Heart right ventricle (tissue), 16 donors: Measurements from ENCODE around the gene DNAJC30. TPM values are rescaled to one million over a fixed set of nuclear protein-coding genes. Genes with fewer than 3 reads are reported as not detected.

Source experiments
- ATAC-seq, 8 donors: fragments of 200-7000 bp; cut with Tn5 transposase; one replicate each; pipeline ENCODE4 v1.9.1; 2020; ENCODE audit warnings: mild to moderate bottlenecking in 8 of 8, moderate library complexity in 8 of 8, moderate number of reproducible peaks in 1 of 8
- DNase-seq, 2 donors: peaks; one replicate each; pipeline ENCODE4 v3.0.0-alpha.2; 2020
- H3K27ac ChIP-seq, 10 donors: fragments of 200-600 bp; sonication (generic) in 2 of 10; one replicate each; pipeline versions ENCODE4 v1.5.0 to v1.8.0; 2020 to 2022; ENCODE audit warnings: mild to moderate bottlenecking in 3 of 10
- H3K27me3 ChIP-seq, 7 donors: fragments of 200-600 bp; one replicate each; pipeline ENCODE4 v1.8.0; 2021 to 2022; ENCODE audit warnings: mild to moderate bottlenecking in 2 of 7
- H3K36me3 ChIP-seq, 9 donors: fragments of 200-600 bp; sonication (generic) in 1 of 9; one replicate each; pipeline versions ENCODE4 v1.5.0 to v1.8.0; 2020 to 2022; ENCODE audit warnings: mild to moderate bottlenecking in 2 of 9
- H3K4me1 ChIP-seq, 9 donors: fragments of 200-600 bp; sonication (generic) in 1 of 9; one replicate each; pipeline versions ENCODE4 v1.5.0 to v1.8.0; 2020 to 2022; ENCODE audit warnings: mild to moderate bottlenecking in 4 of 9
- H3K4me3 ChIP-seq, 10 donors: fragments of 200-600 bp; sonication (generic) in 2 of 10; one replicate each; pipeline versions ENCODE4 v1.5.0 to v1.8.0; 2020 to 2022; ENCODE audit warnings: mild to moderate bottlenecking in 7 of 10, moderate library complexity in 2 of 10
- H3K9me3 ChIP-seq, 11 donors: fragments of 200-600 bp in 10 of 11; sonication (generic) in 2 of 11; one replicate each; pipeline versions ENCODE4 v1.5.0 to v1.8.0; 2013 to 2022; ENCODE audit warnings: mild to moderate bottlenecking in 2 of 11, control low read depth in 1 of 11, moderate library complexity in 1 of 11
- WGBS, 2 donors: extraction: QIAGEN DNeasy Blood & Tissue Kit; methylation state at CpG; one replicate each; pipeline ENCODE4 v1.1.7; 2013; ENCODE audit warnings: inconsistent platforms in 1 of 2; 5-methylcytosine and 5-hydroxymethylcytosine counted together
- intact Hi-C, 10 donors: fragments of 100-400 bp; cut with DNase I; formaldehyde crosslinking; loops; one replicate each; pipeline versions ENCODE4 v1.11.1 to v1.14.2; 2022
- long read RNA-seq, 3 donors: library from polyadenylated mRNA; unstranded; transcript quantifications; one replicate each; pipeline ENCODE4 v2.0.0, GENCODE V29; 2020 to 2021
- polyA plus RNA-seq, 2 donors: library from polyadenylated mRNA; stranded (reverse); fragments of 200-250 nt; gene quantifications; one replicate each; pipeline ENCODE4 v1.2.3, GENCODE V29; 2013
- total RNA-seq, 10 donors: library from RNA; stranded (reverse); fragmentation: NEBNext Ultra II Directional in 3 of 10; extraction: Animal tissue kit (Norgen Biotek cat#: 25700) in 3 of 10; gene quantifications; one replicate each; pipeline versions ENCODE4 v1.2.1 to v1.2.4, GENCODE V29; 2021 to 2023
- TF ChIP-seq, protein P1 (sequence below), 9 donors: fragments of 200-600 bp; sonication (generic) in 2 of 9; IDR thresholded peaks; one replicate each; pipeline versions ENCODE4 v1.5.0 to v1.8.0; 2021 to 2022; ENCODE audit warnings: antibody characterized with exemption in 9 of 9, mild to moderate bottlenecking in 5 of 9, moderate library complexity in 1 of 9
- donor health status: Arrhythmogenic right ventricular cardiomyopathy.
- donor health status: ischemic (EF 13 %, LVEDD 7.1; RV severe dilation, severe dysfunction).
- donor health status: healthy with polysubstance abuse.
- donor health status: DM: no; HTN: yes; CAD: no.
- donor health status: DM: no; HTN: no; CAD: no.
- donor health status: ischemic (EF 25% LVEDD 6.9; RV normal size, moderate dysfunction).
- donor health status: ischemic (EF 25% LVEDD 5.7; RV mildly dilated, moderate dysfunction).
- donor health status: healthy.
- donor health status: DM: yes; HTN: yes; CAD: no.
- donor health status: Ischemic cardiomyopathy.
- donor health status: ischemic (EF 35%, LVEDD 5.7; RV mildly dilated, moderate dysfunction).
- donor health status: nonischemic (EF 11% LVEDD 7.7; RV severe dilation, severe dysfunction).
- donor health status: DM: yes; HTN: yes; CAD: no.
- donor health status: PGD.
- donor health status: ischemic (EF 29% LVEDD 5.4; RV normal size, mild dysfunction).
- donor health status: nonischemic (EF 23%, LVEDD 6.1; RV moderate dilation, normal function).

The DNAJC30 gene
- 10 to 100 TPM; 12.1 to 20.8 (median 15.8) TPM for total RNA-seq
- 1 to 10 TPM; 9.1 TPM for polyA plus RNA-seq
- long read RNA-seq, donor 1, transcript DNAJC30-201 (1 exons, 2,485 nt) = major isoform, 11 of 11 reads
- long read RNA-seq, donor 1, partial matches to known transcripts = 0 of 11 reads
- long read RNA-seq, donor 1, other reads (novel, unspliced or antisense) = 0 of 11 reads
- long read RNA-seq, donor 2, transcript DNAJC30-201 (1 exons, 2,485 nt) = major isoform, 25 of 25 reads
- long read RNA-seq, donor 2, partial matches to known transcripts = 0 of 25 reads
- long read RNA-seq, donor 2, other reads (novel, unspliced or antisense) = 0 of 25 reads
- long read RNA-seq, donor 3, transcript DNAJC30-201 (1 exons, 2,485 nt) = major isoform, 11 of 11 reads
- long read RNA-seq, donor 3, partial matches to known transcripts = 0 of 11 reads
- long read RNA-seq, donor 3, other reads (novel, unspliced or antisense) = 0 of 11 reads

DNA sequence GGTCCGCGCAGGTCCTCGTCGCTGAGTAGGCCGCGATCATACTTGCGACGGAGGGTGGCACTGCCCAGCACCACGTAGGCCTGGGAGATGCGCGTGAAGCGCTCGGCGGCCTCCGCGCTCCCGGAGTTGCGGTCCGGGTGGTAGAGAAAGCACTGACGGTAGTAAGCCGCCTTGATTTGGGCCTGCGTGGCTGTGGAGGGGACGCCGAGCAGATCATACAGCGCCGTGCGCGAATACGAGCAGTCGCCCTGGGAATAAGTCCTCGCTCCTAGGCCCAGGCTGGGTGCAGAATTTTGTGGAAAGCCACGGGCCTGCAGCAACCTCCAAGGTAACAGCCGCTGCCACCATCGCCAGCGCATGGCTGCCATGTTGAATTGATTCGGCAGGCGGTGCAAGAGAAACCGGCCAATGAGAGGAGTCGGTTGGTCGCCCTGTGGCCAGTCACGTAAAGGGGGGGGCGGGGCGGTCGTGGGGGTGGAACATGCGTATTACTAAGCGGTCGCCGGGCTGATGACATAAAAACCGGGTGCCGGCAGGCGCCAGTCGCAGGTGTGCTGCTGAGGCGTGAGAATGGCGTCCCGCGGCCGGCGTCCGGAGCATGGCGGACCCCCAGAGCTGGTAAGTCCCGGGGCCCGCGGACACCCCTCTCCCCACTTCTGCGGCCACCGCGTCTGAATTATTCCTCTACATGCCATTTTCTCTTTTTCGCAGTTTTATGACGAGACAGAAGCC is at the start of gene DNAJC30, which contains the start of gene BUD23:
TSS of gene DNAJC30 (minus strand) at position 398 of the 732 bp plus-strand sequence. CDS start at position 368, 30 bp downstream.
TSS of gene BUD23 (plus strand) at position 542 of the 732 bp plus-strand sequence. CDS start at position 571, 29 bp downstream.
- Histone ChIP-seq H3K9me3 (no peaks in the 10 kb centered on the region), H3K27me3 (no peaks in the 10 kb centered on the region), H3K27ac (peak within 1 kb of the TSS in 9 of 10 donors; percentile 79 to 93 (median 87)), H3K4me1 (peaks cover 10 to 55% (median 33%) of the 10 kb centered on the region in 9 donors), H3K36me3 (peaks cover 0 to 34% (median 9%) of the 10 kb centered on the region in 9 donors), H3K4me3 (peak within 1 kb of the TSS; percentile 85 to 99 (median 96))
- TF ChIP-seq, protein P1, sequence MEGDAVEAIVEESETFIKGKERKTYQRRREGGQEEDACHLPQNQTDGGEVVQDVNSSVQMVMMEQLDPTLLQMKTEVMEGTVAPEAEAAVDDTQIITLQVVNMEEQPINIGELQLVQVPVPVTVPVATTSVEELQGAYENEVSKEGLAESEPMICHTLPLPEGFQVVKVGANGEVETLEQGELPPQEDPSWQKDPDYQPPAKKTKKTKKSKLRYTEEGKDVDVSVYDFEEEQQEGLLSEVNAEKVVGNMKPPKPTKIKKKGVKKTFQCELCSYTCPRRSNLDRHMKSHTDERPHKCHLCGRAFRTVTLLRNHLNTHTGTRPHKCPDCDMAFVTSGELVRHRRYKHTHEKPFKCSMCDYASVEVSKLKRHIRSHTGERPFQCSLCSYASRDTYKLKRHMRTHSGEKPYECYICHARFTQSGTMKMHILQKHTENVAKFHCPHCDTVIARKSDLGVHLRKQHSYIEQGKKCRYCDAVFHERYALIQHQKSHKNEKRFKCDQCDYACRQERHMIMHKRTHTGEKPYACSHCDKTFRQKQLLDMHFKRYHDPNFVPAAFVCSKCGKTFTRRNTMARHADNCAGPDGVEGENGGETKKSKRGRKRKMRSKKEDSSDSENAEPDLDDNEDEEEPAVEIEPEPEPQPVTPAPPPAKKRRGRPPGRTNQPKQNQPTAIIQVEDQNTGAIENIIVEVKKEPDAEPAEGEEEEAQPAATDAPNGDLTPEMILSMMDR (IDR thresholded peaks at IDR 0.05) = peak in 4 of 9 donors; percentile 10 to 32 (median 14)
- DNase-seq (peak; percentile 97 to 98), ATAC-seq (peak; percentile 95 to 99 (median 98))
- intact Hi-C loops = loop anchor here in 2 of 10 donors (10.0 kb wide), 2 partner anchors 52 to 108 kb away; partner anchors contain the start of genes ABHD11 (in 1 of the 2) and TBL2 (in 1 of the 2)
- 0 to 1% methylated on average over 68 of the region's 68 CpGs for WGBS, 2 donors

DNA sequence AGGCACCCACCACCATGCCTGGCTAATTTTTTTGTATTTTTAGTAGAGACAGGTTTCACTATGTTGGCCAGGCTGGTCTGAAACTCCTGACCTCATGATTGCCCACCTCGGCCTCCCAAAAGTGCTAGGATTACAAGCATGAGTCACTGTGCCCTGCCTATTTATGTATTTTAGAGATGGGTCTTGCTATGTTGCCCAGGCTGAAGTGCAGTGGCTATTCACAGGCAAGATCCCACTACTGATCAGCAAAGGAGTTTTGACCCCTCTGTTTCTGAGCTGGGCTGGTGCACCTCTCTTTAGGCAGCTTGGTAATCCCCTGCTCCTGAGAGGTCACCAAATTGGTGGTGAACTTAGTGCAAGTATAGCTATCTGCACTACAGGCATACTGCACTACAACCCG is 49.1 kb upstream of the DNAJC30 start:
- H3K27ac ChIP-seq = no peak overlapping the region
- intact Hi-C loops = loop anchor here in 5 of 10 donors (10.0 kb wide), 3 partner anchors 48 to 122 kb away; partner anchors contain the start of genes BUD23 (in 1 of the 5), DNAJC30 (in 1 of the 5) and METTL27 (in 1 of the 5)
- WGBS, 2 donors = 59 to 64% methylated on average over 2 of the region's 2 CpGs
- no peak overlapping the region for H3K4me3 ChIP-seq
- H3K36me3 ChIP-seq = peaks cover 0 to 23% (median 0%) of the 10 kb centered on the region in 9 donors
- peaks cover 0 to 15% (median 0%) of the 10 kb centered on the region in 7 donors for H3K27me3 ChIP-seq
- TF ChIP-seq, protein P1 (IDR thresholded peaks at IDR 0.05) = no peak
- DNase-seq (no peak), ATAC-seq (no peak)
- H3K9me3 ChIP-seq = no peaks in the 10 kb centered on the region
- H3K4me1 ChIP-seq = peaks cover 0 to 7% (median 4%) of the 10 kb centered on the region in 9 donors

DNA sequence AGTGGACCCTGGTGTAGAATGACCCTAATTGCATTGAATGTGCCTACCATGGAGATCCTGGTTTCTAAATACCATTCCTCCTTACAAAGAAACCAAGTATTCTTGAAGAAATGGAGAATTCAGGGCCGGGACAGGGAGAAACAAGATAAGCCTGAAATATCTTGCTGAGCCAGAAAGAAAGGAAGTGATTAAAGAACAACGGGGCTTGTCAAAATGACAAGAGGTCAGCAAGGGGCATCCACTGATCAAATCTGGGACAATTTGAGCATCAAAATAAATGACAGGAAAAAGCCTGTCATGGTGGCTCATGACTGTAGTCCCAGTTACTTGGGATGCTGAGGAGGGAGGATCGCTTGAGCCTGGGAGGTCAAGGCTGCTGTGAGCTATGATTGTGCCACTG is 47.2 kb upstream of the DNAJC30 start:
- Histone ChIP-seq H3K27ac (no peak overlapping the region), H3K9me3 (no peaks in the 10 kb centered on the region), H3K4me3 (no peak overlapping the region), H3K4me1 (peaks cover 0 to 5% (median 0%) of the 10 kb centered on the region in 9 donors), H3K27me3 (peaks cover 0 to 31% (median 5%) of the 10 kb centered on the region in 7 donors), H3K36me3 (peaks cover 0 to 4% (median 0%) of the 10 kb centered on the region in 9 donors)
- WGBS, 2 donors = 34 to 39% methylated on average over 3 of the region's 3 CpGs
- no peak for DNase-seq
- TF ChIP-seq, protein P1 (IDR thresholded peaks at IDR 0.05) = no peak
- no peak for ATAC-seq
- intact Hi-C loops = loop anchor here in 5 of 10 donors (10.0 kb wide), 3 partner anchors 46 to 124 kb away; partner anchors contain the start of genes BUD23 (in 1 of the 5), DNAJC30 (in 1 of the 5) and METTL27 (in 1 of the 5)
